RWPE2 (cell line): ENCODE measurements around the gene ANKRD27.
"Not testable (repeated sequence)": the region's sequence is repeated elsewhere in the genome, so short reads cannot be mapped to it uniquely, and the experiment has no call there.

Experiments
- ATAC-seq: fragments of 200-7000 bp; cut with Tn5 transposase; 3 replicates; pipeline ENCODE4 v1.9.1; 2021; ENCODE audit warnings: low read depth
- DNase-seq: peaks from one replicate; pipeline ENCODE4 v3.0.0-alpha.2; 2020; ENCODE audit warnings: low spot score
- H3K27ac ChIP-seq: fragments of 450-650 bp; 2 replicates; pipeline ENCODE4 v1.5.1; 2017; ENCODE audit warnings: mild to moderate bottlenecking; ENCODE audit not compliant: poor library complexity, severe bottlenecking
- H3K27me3 ChIP-seq: fragments of 250-450 bp; sonication (Bioruptor Pico); 2 replicates; pipeline ENCODE4 v1.5.1; 2021; ENCODE audit warnings: mild to moderate bottlenecking, moderate library complexity; ENCODE audit not compliant: insufficient read depth, poor library complexity, severe bottlenecking
- H3K36me3 ChIP-seq: fragments of 250-450 bp; sonication (Bioruptor Pico); 2 replicates; pipeline ENCODE4 v1.5.1; 2020; ENCODE audit warnings: low read depth, mild to moderate bottlenecking, moderate library complexity
- H3K4me1 ChIP-seq: fragments of 250-450 bp; sonication (Bioruptor Pico); 2 replicates; pipeline ENCODE4 v1.5.1; 2021; ENCODE audit warnings: mild to moderate bottlenecking, moderate library complexity; ENCODE audit not compliant: insufficient read depth, poor library complexity, severe bottlenecking
- H3K4me3 ChIP-seq: fragments of 250-450 bp; sonication (Bioruptor Pico); 2 replicates; pipeline ENCODE4 v1.5.1; 2021; ENCODE audit warnings: mild to moderate bottlenecking, moderate library complexity; ENCODE audit not compliant: severe bottlenecking
- H3K9me3 ChIP-seq: fragments of 250-450 bp; sonication (Bioruptor Pico); 2 replicates; pipeline ENCODE4 v1.5.1; 2021; ENCODE audit warnings: mild to moderate bottlenecking, moderate library complexity; ENCODE audit not compliant: severe bottlenecking
- TF ChIP-seq, protein P1 (sequence below): fragments of 450-650 bp; IDR thresholded peaks from one replicate; pipeline ENCODE4 v1.5.1; 2017; ENCODE audit warnings: mild to moderate bottlenecking, moderate library complexity; ENCODE audit not compliant: poor library complexity, severe bottlenecking

ANKRD27 gene

GRCh38 chr19:32653599-32653915, 21.4 kb downstream of the ANKRD27 start:
- Histone ChIP-seq H3K27ac (no peak overlapping the region), H3K36me3 (peaks cover 19% of the 10 kb centered on the region)

GRCh38 chr19:32652894-32653598, 21.9 kb downstream of the ANKRD27 start:
- no peaks in the 10 kb centered on the region for H3K27me3 ChIP-seq
- no peaks in the 10 kb centered on the region for H3K9me3 ChIP-seq
- no peak overlapping the region for H3K27ac ChIP-seq
- no peak for ATAC-seq
- no peak for DNase-seq
- TF ChIP-seq, protein P1, sequence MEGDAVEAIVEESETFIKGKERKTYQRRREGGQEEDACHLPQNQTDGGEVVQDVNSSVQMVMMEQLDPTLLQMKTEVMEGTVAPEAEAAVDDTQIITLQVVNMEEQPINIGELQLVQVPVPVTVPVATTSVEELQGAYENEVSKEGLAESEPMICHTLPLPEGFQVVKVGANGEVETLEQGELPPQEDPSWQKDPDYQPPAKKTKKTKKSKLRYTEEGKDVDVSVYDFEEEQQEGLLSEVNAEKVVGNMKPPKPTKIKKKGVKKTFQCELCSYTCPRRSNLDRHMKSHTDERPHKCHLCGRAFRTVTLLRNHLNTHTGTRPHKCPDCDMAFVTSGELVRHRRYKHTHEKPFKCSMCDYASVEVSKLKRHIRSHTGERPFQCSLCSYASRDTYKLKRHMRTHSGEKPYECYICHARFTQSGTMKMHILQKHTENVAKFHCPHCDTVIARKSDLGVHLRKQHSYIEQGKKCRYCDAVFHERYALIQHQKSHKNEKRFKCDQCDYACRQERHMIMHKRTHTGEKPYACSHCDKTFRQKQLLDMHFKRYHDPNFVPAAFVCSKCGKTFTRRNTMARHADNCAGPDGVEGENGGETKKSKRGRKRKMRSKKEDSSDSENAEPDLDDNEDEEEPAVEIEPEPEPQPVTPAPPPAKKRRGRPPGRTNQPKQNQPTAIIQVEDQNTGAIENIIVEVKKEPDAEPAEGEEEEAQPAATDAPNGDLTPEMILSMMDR = no peak
- no peak overlapping the region for H3K4me3 ChIP-seq
- H3K36me3 ChIP-seq = peaks cover 18% of the 10 kb centered on the region
- no peaks in the 10 kb centered on the region for H3K4me1 ChIP-seq

More at GRCh38 chr19:32653599-32653915, 21.4 kb downstream of the ANKRD27 start:
- Histone ChIP-seq H3K4me3 (no peak overlapping the region), H3K9me3 (no peaks in the 10 kb centered on the region), H3K27me3 (no peaks in the 10 kb centered on the region), H3K4me1 (no peaks in the 10 kb centered on the region)
- no peak for DNase-seq
- TF ChIP-seq, protein P1 = no peak
- ATAC-seq = no peak

DNA sequence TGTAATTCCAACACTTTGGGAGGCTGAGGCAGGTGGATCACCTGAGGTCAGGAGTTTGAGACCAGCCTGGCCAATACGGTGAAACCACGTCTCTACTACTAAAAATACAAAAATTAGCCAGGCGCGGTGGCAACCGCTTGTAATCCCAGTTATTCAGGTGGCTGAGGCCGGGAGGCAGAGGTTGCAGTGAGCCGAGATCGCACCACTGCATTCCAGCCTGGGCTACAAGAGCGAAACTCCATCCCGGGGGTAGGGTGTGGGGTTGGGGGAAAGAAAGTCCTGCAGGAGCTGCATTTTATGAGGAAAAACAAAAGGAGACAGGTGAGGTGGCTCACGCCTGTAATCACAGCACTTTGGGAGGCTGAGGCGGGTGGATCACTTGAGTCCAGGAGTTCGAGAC, 22.6 kb downstream of the ANKRD27 start:
- DNase-seq, H3K4me3 ChIP-seq, H3K27me3 ChIP-seq, H3K27ac ChIP-seq, H3K9me3 ChIP-seq, H3K4me1 ChIP-seq, ATAC-seq: not testable (repeated sequence)
- peaks cover 25% of the 10 kb centered on the region for H3K36me3 ChIP-seq

- Histone ChIP-seq H3K4me1 (no peaks in the 10 kb centered on the region), H3K4me3 (no peak overlapping the region), H3K27me3 (no peaks in the 10 kb centered on the region), H3K27ac (no peak overlapping the region), H3K36me3 (peaks cover 31% of the 10 kb centered on the region), H3K9me3 (no peaks in the 10 kb centered on the region)
- TF ChIP-seq, protein P1 = no peak
- no peak for DNase-seq
- no peak for ATAC-seq
Observed at GRCh38 chr19:32651729-32652140, 23.2 kb downstream of the ANKRD27 start.

DNA sequence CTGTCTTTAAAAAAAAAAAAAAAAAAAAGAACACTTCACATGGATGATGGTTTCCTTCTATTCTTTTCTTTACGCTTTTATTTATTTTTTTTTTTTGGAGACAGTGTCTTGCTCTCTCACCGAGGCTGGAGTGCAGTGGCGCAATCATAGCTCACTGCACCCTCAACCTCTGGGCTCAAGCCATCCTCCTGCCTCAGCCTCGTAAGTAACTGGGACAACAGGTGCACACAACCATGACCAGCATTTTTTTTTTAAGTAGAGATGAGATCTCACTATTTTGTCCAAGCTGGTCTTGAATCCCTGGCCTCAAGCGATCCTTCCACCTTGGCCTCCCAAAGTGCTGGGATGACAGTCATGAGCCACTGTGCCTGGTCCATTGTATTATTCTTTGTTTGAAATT, 24.3 kb downstream of the ANKRD27 start:
- H3K27me3 ChIP-seq = no peaks in the 10 kb centered on the region
- no peak overlapping the region for H3K4me3 ChIP-seq
- peaks cover 38% of the 10 kb centered on the region for H3K36me3 ChIP-seq
- ATAC-seq (no peak), DNase-seq (no peak)
- TF ChIP-seq, protein P1 = no peak
- no peaks in the 10 kb centered on the region for H3K9me3 ChIP-seq
- no peak overlapping the region for H3K27ac ChIP-seq
- H3K4me1 ChIP-seq = no peaks in the 10 kb centered on the region
